ENCODE results near the gene CGRRF1.

- no peak for TF ChIP-seq CTCF (IDR thresholded peaks at IDR 0.05)
- no peak for TF ChIP-seq POLR2A (IDR thresholded peaks at IDR 0.05)
- TF ChIP-seq POLR2AphosphoS5 (IDR thresholded peaks at IDR 0.05), result no peak
Observed at GRCh38 chr14:54584097-54584496, 74.4 kb downstream of the CGRRF1 start.

Measured in prostate gland (tissue), 2 donors.